Cardiac muscle cell (in vitro differentiated cells and primary cell): ENCODE data around the gene CTNNBL1. TPM values are rescaled to one million over a fixed set of nuclear protein-coding genes. Genes with fewer than 3 reads are reported as not detected.

Experiments used
- DNase-seq, 2 donors: peaks; one replicate each; pipeline versions ENCODE4 v3.0.0 to v3.0.0-alpha.2; 2010 to 2017; ENCODE audit warnings: low read depth in 1 of 2, low spot score in 1 of 2
- H3K27ac ChIP-seq: fragments of 200-600 bp; sonication (generic); 2 replicates; pipeline ENCODE4 v1.5.1; 2016
- H3K27me3 ChIP-seq: fragments of 200-600 bp; sonication (generic); 2 replicates; pipeline ENCODE4 v1.6.0; 2016; ENCODE audit warnings: control low read depth
- H3K36me3 ChIP-seq: fragments of 200-600 bp; sonication (generic); 2 replicates; pipeline ENCODE4 v1.5.1; 2016; ENCODE audit warnings: control low read depth
- H3K4me1 ChIP-seq: fragments of 200-600 bp; sonication (generic); 2 replicates; pipeline ENCODE4 v1.8.1; 2017; ENCODE audit warnings: low read depth, mild to moderate bottlenecking, mixed run types
- H3K4me3 ChIP-seq: fragments of 200-600 bp; sonication (generic); 2 replicates; pipeline ENCODE4 v1.5.1; 2016; ENCODE audit warnings: mild to moderate bottlenecking
- H3K9me3 ChIP-seq: fragments of 200-600 bp; sonication (generic); 2 replicates; pipeline ENCODE4 v1.5.1; 2017; ENCODE audit warnings: low read depth, mild to moderate bottlenecking, control low read depth
- CTCF ChIP-seq: IDR thresholded peaks from 2 replicates; pipeline ENCODE4 v1.5.1; 2012; ENCODE audit warnings: low read depth, mild to moderate bottlenecking, low read length
- polyA plus RNA-seq: library from polyadenylated mRNA; unstranded; fragments of >200 nt; fragmentation: Nextera tagmentation; extraction: Ambion mirVana; gene quantifications from 2 replicates; pipeline ENCODE4 v1.2.1, GENCODE V29; 2016
- total RNA-seq: library from RNA; depleted of rRNA; stranded (reverse); fragments of >200 nt; gene quantifications from 2 replicates; pipeline ENCODE4 v1.2.3, GENCODE V29; 2016

Gene CTNNBL1
- total and polyA plus RNA-seq, 2 experiments from 2014 or later = 37.0 to 68.6 TPM

GRCh38 chr20:37758332-37758731 lies 64.5 kb downstream of the CTNNBL1 start:
- no peaks in the 10 kb centered on the region for H3K9me3 ChIP-seq
- H3K4me3 ChIP-seq = no peak overlapping the region
- H3K27ac ChIP-seq = no peak overlapping the region
- DNase-seq = no peak
- H3K36me3 ChIP-seq = peaks cover 4% of the 10 kb centered on the region
- H3K4me1 ChIP-seq = peaks cover 15% of the 10 kb centered on the region
- no peaks in the 10 kb centered on the region for H3K27me3 ChIP-seq
- TF ChIP-seq CTCF = peak; percentile 16

GRCh38 chr20:37759052-37759553 lies 65.3 kb downstream of the CTNNBL1 start:
- TF ChIP-seq CTCF = no peak
- Histone ChIP-seq H3K27ac (peak overlapping the region; percentile 14), H3K36me3 (peaks cover 4% of the 10 kb centered on the region), H3K4me3 (no peak overlapping the region), H3K4me1 (peaks cover 15% of the 10 kb centered on the region), H3K27me3 (no peaks in the 10 kb centered on the region), H3K9me3 (no peaks in the 10 kb centered on the region)
- DNase-seq = no peak

- no peak for DNase-seq
- peaks cover 4% of the 10 kb centered on the region for H3K36me3 ChIP-seq
- H3K4me3 ChIP-seq = no peak overlapping the region
- TF ChIP-seq CTCF = no peak
- no peaks in the 10 kb centered on the region for H3K27me3 ChIP-seq
- peaks cover 15% of the 10 kb centered on the region for H3K4me1 ChIP-seq
- no peaks in the 10 kb centered on the region for H3K9me3 ChIP-seq
- no peak overlapping the region for H3K27ac ChIP-seq
These were observed 66.0 kb downstream of the CTNNBL1 start for GRCh38 chr20:37759761-37760209.

- TF ChIP-seq CTCF = no peak
- no peak overlapping the region for H3K27ac ChIP-seq
- DNase-seq = no peak
- no peaks in the 10 kb centered on the region for H3K9me3 ChIP-seq
- H3K27me3 ChIP-seq = no peaks in the 10 kb centered on the region
- peaks cover 4% of the 10 kb centered on the region for H3K36me3 ChIP-seq
- H3K4me1 ChIP-seq = peaks cover 15% of the 10 kb centered on the region
- H3K4me3 ChIP-seq = no peak overlapping the region
These were observed 66.5 kb downstream of the CTNNBL1 start for GRCh38 chr20:37760322-37760721.

GRCh38 chr20:37762716-37763485 lies 69.1 kb downstream of the CTNNBL1 start:
- H3K4me1 ChIP-seq = peaks cover 15% of the 10 kb centered on the region
- H3K27me3 ChIP-seq = no peaks in the 10 kb centered on the region
- no peaks in the 10 kb centered on the region for H3K36me3 ChIP-seq
- H3K4me3 ChIP-seq = no peak overlapping the region
- H3K27ac ChIP-seq = no peak overlapping the region
- no peak for DNase-seq
- TF ChIP-seq CTCF = no peak
- no peaks in the 10 kb centered on the region for H3K9me3 ChIP-seq
